Mononuclear cell (primary cell): Measurements from ENCODE around the gene TRIP12. TPM values are rescaled to one million over a fixed set of nuclear protein-coding genes. Genes with fewer than 3 reads are reported as not detected.
"Not testable (repeated sequence)": the region's sequence is repeated elsewhere in the genome, so short reads cannot be mapped to it uniquely, and the experiment has no call there.

Experiments
- H3K27me3 ChIP-seq: 2 replicates; pipeline ENCODE4 v1.6.0; 2011; ENCODE audit warnings: low read length, control low read depth; ENCODE audit not compliant: insufficient read depth
- H3K4me1 ChIP-seq: 2 replicates; pipeline ENCODE4 v1.5.1; 2011; ENCODE audit warnings: mild to moderate bottlenecking, low read length, control low read depth; ENCODE audit not compliant: insufficient read depth
- H3K4me3 ChIP-seq: 2 replicates; pipeline ENCODE4 v1.5.1; 2011; ENCODE audit warnings: mild to moderate bottlenecking, low read length, moderate library complexity
- H3K9me3 ChIP-seq: 2 replicates; pipeline ENCODE4 v1.5.1; 2011; ENCODE audit warnings: low read depth, mild to moderate bottlenecking, control low read depth, low read length
- total RNA-seq: library from RNA; depleted of rRNA; stranded (reverse); fragments of >200 nt; gene quantifications from one replicate; pipeline ENCODE4 v1.2.3, GENCODE V29; 2012

TRIP12 gene
- total RNA-seq, 1 donor, result 224 TPM

- Histone ChIP-seq H3K4me1 (no peaks in the 10 kb centered on the region), H3K9me3 (no peaks in the 10 kb centered on the region), H3K4me3 (no peak overlapping the region), H3K27me3 (no peaks in the 10 kb centered on the region)
Measured at GRCh38 chr2:229752970-229753729, 168.7 kb downstream of the TRIP12 start.

GRCh38 chr2:229749779-229750178 is 172.0 kb downstream of the TRIP12 start:
- Histone ChIP-seq H3K4me3 (no peak overlapping the region), H3K27me3 (no peaks in the 10 kb centered on the region), H3K9me3 (no peaks in the 10 kb centered on the region), H3K4me1 (no peaks in the 10 kb centered on the region)

GRCh38 chr2:229748950-229749349 is 172.9 kb downstream of the TRIP12 start:
- Histone ChIP-seq H3K27me3 (no peaks in the 10 kb centered on the region), H3K9me3 (no peaks in the 10 kb centered on the region), H3K4me1 (no peaks in the 10 kb centered on the region), H3K4me3 (no peak overlapping the region)

- not testable (repeated sequence) for H3K4me3 ChIP-seq, H3K4me1 ChIP-seq, H3K27me3 ChIP-seq
- H3K9me3 ChIP-seq, result peaks cover 18% of the 10 kb centered on the region
Measured at GRCh38 chr2:229742691-229743090, 179.1 kb downstream of the TRIP12 start.

- no peaks in the 10 kb centered on the region for H3K4me1 ChIP-seq
- H3K27me3 ChIP-seq, result no peaks in the 10 kb centered on the region
- H3K4me3 ChIP-seq, result no peak overlapping the region
- peaks cover 26% of the 10 kb centered on the region for H3K9me3 ChIP-seq
Measured at GRCh38 chr2:229740279-229740678, 181.5 kb downstream of the TRIP12 start.

GRCh38 chr2:229738024-229738625 is 183.7 kb downstream of the TRIP12 start:
- H3K4me3 ChIP-seq, result no peak overlapping the region
- no peaks in the 10 kb centered on the region for H3K27me3 ChIP-seq
- peaks cover 26% of the 10 kb centered on the region for H3K9me3 ChIP-seq
- H3K4me1 ChIP-seq, result no peaks in the 10 kb centered on the region

- H3K4me1 ChIP-seq, result no peaks in the 10 kb centered on the region
- H3K9me3 ChIP-seq, result peaks cover 26% of the 10 kb centered on the region
- H3K27me3 ChIP-seq, result no peaks in the 10 kb centered on the region
- H3K4me3 ChIP-seq, result no peak overlapping the region
Measured at GRCh38 chr2:229734410-229734809, 187.4 kb downstream of the TRIP12 start.

GRCh38 chr2:229733611-229734245 is 188.1 kb downstream of the TRIP12 start:
- H3K4me1 ChIP-seq, result no peaks in the 10 kb centered on the region
- H3K9me3 ChIP-seq, result peaks cover 19% of the 10 kb centered on the region
- H3K4me3 ChIP-seq, result no peak overlapping the region
- no peaks in the 10 kb centered on the region for H3K27me3 ChIP-seq

- H3K4me1 ChIP-seq, result no peaks in the 10 kb centered on the region
- H3K9me3 ChIP-seq, result peaks cover 10% of the 10 kb centered on the region
- H3K27me3 ChIP-seq, result no peaks in the 10 kb centered on the region
- no peak overlapping the region for H3K4me3 ChIP-seq
Measured at GRCh38 chr2:229732897-229733296, 188.9 kb downstream of the TRIP12 start.

GRCh38 chr2:229731916-229732315 is 189.9 kb downstream of the TRIP12 start:
- no peak overlapping the region for H3K4me3 ChIP-seq
- H3K4me1 ChIP-seq, result no peaks in the 10 kb centered on the region
- no peaks in the 10 kb centered on the region for H3K27me3 ChIP-seq
- peaks cover under 1% of the 10 kb centered on the region for H3K9me3 ChIP-seq

- no peak overlapping the region for H3K4me3 ChIP-seq
- no peaks in the 10 kb centered on the region for H3K27me3 ChIP-seq
- H3K4me1 ChIP-seq, result no peaks in the 10 kb centered on the region
- H3K9me3 ChIP-seq, result no peaks in the 10 kb centered on the region
Measured at GRCh38 chr2:229731363-229731762, 190.4 kb downstream of the TRIP12 start.

GRCh38 chr2:229728370-229728769 is 193.4 kb downstream of the TRIP12 start:
- H3K27me3 ChIP-seq, result no peaks in the 10 kb centered on the region
- no peaks in the 10 kb centered on the region for H3K4me1 ChIP-seq
- no peaks in the 10 kb centered on the region for H3K9me3 ChIP-seq
- no peak overlapping the region for H3K4me3 ChIP-seq

GRCh38 chr2:229726643-229727042 is 195.2 kb downstream of the TRIP12 start:
- Histone ChIP-seq H3K27me3 (no peaks in the 10 kb centered on the region), H3K4me3 (no peak overlapping the region), H3K4me1 (no peaks in the 10 kb centered on the region), H3K9me3 (no peaks in the 10 kb centered on the region)

- no peaks in the 10 kb centered on the region for H3K4me1 ChIP-seq
- peaks cover 3% of the 10 kb centered on the region for H3K27me3 ChIP-seq
- H3K4me3 ChIP-seq, result no peak overlapping the region
- no peaks in the 10 kb centered on the region for H3K9me3 ChIP-seq
Measured at GRCh38 chr2:229725716-229726574, 195.9 kb downstream of the TRIP12 start.

GRCh38 chr2:229723192-229723591 is 198.6 kb downstream of the TRIP12 start:
- H3K27me3 ChIP-seq, result peaks cover 30% of the 10 kb centered on the region
- not testable (repeated sequence) for H3K4me1 ChIP-seq, H3K4me3 ChIP-seq, H3K9me3 ChIP-seq
